ENCODE data around the gene BMP2. TPM values are rescaled to one million over a fixed set of nuclear protein-coding genes. Genes with fewer than 3 reads are reported as not detected.

The BMP2 gene
- total and polyA plus RNA-seq, 2 of the 4 experiments (the other 2 are of a cell fraction), result 0.18 to 0.21 TPM

GRCh38 chr20:6812530-6812929 lies 45.0 kb downstream of the BMP2 start:
- Histone ChIP-seq H3K9me1 (ENCODE audit: insufficient read depth, low read length) (no peaks in the 10 kb centered on the region), H3K27ac (ENCODE audit: insufficient read depth, low read length) (no peak overlapping the region), H3K9me3 (ENCODE audit: control insufficient read depth, insufficient read depth, low read length) (no peaks in the 10 kb centered on the region), H4K91ac (ENCODE audit: insufficient read depth, low read depth, low read length) (no peak overlapping the region), H3K56ac (ENCODE audit: extremely low read depth, insufficient read depth, low read length) (no peak overlapping the region), H4K8ac (ENCODE audit: low read depth in 2 of 2, low read length in 2 of 2) (no peak overlapping the region), H3K79me1 (ENCODE audit: low read depth in 1 of 2, low read length in 2 of 2) (no peaks in the 10 kb centered on the region), H3K4ac (ENCODE audit: low read depth, low read length) (no peak overlapping the region), H2BK5ac (ENCODE audit: low read depth, low read length, poor library complexity, severe bottlenecking) (no peak overlapping the region), H2BK15ac (ENCODE audit: low read depth, low read length) (no peak overlapping the region), H3K23ac (ENCODE audit: low read depth, low read length) (no peak overlapping the region), H4K5ac (ENCODE audit: low read depth, low read length) (no peak overlapping the region), H3K9ac (ENCODE audit: low read depth, low read length) (no peak overlapping the region), H3K4me2 (ENCODE audit: low read depth, low read length) (no peak overlapping the region), H2AK5ac (ENCODE audit: low read depth, low read length) (no peak overlapping the region), H3K27me3 (ENCODE audit: control insufficient read depth, insufficient read depth, low read length) (no peaks in the 10 kb centered on the region; the same call in 1 of the 2 replicates), H3K36me3 (ENCODE audit: control insufficient read depth, insufficient read depth, low read length) (no peaks in the 10 kb centered on the region), H2BK20ac (ENCODE audit: low read depth, low read length) (no peak overlapping the region), H3K14ac (replicated peaks; ENCODE audit: low read depth, low read length) (no peak overlapping the region), H3K4me3 (ENCODE audit: insufficient read depth, low read depth, low read length) (no peak overlapping the region), H2AK9ac (replicated peaks; ENCODE audit: low read depth, low read length, poor library complexity) (no peak overlapping the region), H3K18ac (ENCODE audit: low read depth, low read length) (no peak overlapping the region), H3K4me1 (ENCODE audit: control insufficient read depth, insufficient read depth, low read length) (no peaks in the 10 kb centered on the region), H4K20me1 (ENCODE audit: insufficient read depth, low read length) (no peaks in the 10 kb centered on the region), H2BK120ac (ENCODE audit: low read depth, low read length) (no peak overlapping the region), H2AFZ (replicated peaks; ENCODE audit: low read length, poor library complexity) (no peak overlapping the region)
- POLR2A ChIA-PET (ENCODE audit: unreplicated experiment), result no interaction called here
- no peak for TF ChIP-seq MAZ (IDR thresholded peaks at IDR 0.05; ENCODE audit: borderline replicate concordance, low read depth, low read length)
- TF ChIP-seq BHLHE40 (IDR thresholded peaks at IDR 0.05; ENCODE audit: low read depth, low read length), result no peak
- no peak for TF ChIP-seq USF2 (IDR thresholded peaks at IDR 0.05; ENCODE audit: low read depth, low read length)
- no peak for TF ChIP-seq NFE2L2 (IDR thresholded peaks at IDR 0.05; ENCODE audit: low read depth, low read length)
- no peak for TF ChIP-seq SMC3 (IDR thresholded peaks at IDR 0.05; ENCODE audit: low read depth, low read length)
- no peak for TF ChIP-seq MXI1 (IDR thresholded peaks at IDR 0.05; ENCODE audit: borderline replicate concordance, low read depth, low read length)
- no peak for TF ChIP-seq MAFK (IDR thresholded peaks at IDR 0.05; ENCODE audit: low read depth, low read length)
- no peak for TF ChIP-seq CHD1 (IDR thresholded peaks at IDR 0.05; ENCODE audit: low read depth, low read length)
- no peak for TF ChIP-seq RAD21 (IDR thresholded peaks at IDR 0.05; ENCODE audit: low read length)
- TF ChIP-seq RFX5 (IDR thresholded peaks at IDR 0.05; ENCODE audit: low read depth, low read length), result no peak
- TF ChIP-seq, protein P1, sequence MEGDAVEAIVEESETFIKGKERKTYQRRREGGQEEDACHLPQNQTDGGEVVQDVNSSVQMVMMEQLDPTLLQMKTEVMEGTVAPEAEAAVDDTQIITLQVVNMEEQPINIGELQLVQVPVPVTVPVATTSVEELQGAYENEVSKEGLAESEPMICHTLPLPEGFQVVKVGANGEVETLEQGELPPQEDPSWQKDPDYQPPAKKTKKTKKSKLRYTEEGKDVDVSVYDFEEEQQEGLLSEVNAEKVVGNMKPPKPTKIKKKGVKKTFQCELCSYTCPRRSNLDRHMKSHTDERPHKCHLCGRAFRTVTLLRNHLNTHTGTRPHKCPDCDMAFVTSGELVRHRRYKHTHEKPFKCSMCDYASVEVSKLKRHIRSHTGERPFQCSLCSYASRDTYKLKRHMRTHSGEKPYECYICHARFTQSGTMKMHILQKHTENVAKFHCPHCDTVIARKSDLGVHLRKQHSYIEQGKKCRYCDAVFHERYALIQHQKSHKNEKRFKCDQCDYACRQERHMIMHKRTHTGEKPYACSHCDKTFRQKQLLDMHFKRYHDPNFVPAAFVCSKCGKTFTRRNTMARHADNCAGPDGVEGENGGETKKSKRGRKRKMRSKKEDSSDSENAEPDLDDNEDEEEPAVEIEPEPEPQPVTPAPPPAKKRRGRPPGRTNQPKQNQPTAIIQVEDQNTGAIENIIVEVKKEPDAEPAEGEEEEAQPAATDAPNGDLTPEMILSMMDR (conservative IDR thresholded peaks at IDR 0.05; ENCODE audit: low read depth, low read length), result no peak
- TF ChIP-seq CEBPB (IDR thresholded peaks at IDR 0.05; ENCODE audit: low read depth, low read length), result no peak
- no peak for TF ChIP-seq POLR2A (IDR thresholded peaks at IDR 0.05; ENCODE audit: low read depth, low read length)
- no CpG with 5 or more reads among the region's 6 CpGs for WGBS, 2 experiments (ENCODE audit: extremely low coverage in 2 of 2, insufficient read length in 1 of 2)
- dilution Hi-C loops (cut with HindIII; ENCODE audit: low sequenced_read_pairs, unreplicated experiment), result no loop called here
- ATAC-seq (ENCODE audit: low read depth), result no peak
- in situ Hi-C loops (cut with MboI; ENCODE audit: low sequenced_read_pairs), result no loop called here
- no peak for DNase-seq
- no TSS peak for BruUV-seq (replicated peaks)
- intact Hi-C loops (cut with micrococcal nuclease), result no loop called here
- CTCF ChIA-PET, result interaction anchor here (1.0 kb wide), 1 partner anchor 17 kb away, joined by 4 read pairs; no protein-coding TSS in a partner anchor

Measured in IMR-90 (cell line).